Measurements from ENCODE around the gene PLCG1.
"Not testable (repeated sequence)": the region's sequence is repeated elsewhere in the genome, so short reads cannot be mapped to it uniquely, and the experiment has no call there.

Gene PLCG1

GRCh38 chr20:41136680-41137613, at the start of gene PLCG1:
Gene PLCG1, plus strand, starts transcription at chr20:41137543. Its CDS starts 99 bp downstream, at chr20:41137642.
- peak; percentile 92 for DNase-seq

- no peak for DNase-seq
These were observed 49.6 kb upstream of the PLCG1 start for GRCh38 chr20:41087777-41088176.

GRCh38 chr20:41089555-41089954, 47.8 kb upstream of the PLCG1 start:
- DNase-seq, result no peak

- no peak for DNase-seq
These were observed 45.4 kb upstream of the PLCG1 start for GRCh38 chr20:41091927-41092326.

GRCh38 chr20:41094353-41095055, 42.8 kb upstream of the PLCG1 start:
- DNase-seq, result no peak

- DNase-seq, result peak; percentile 49
These were observed 42.0 kb upstream of the PLCG1 start for GRCh38 chr20:41095110-41095969.

- no peak for DNase-seq
These were observed 38.6 kb upstream of the PLCG1 start for GRCh38 chr20:41098703-41099250.

GRCh38 chr20:41100001-41100480, 37.3 kb upstream of the PLCG1 start:
- no peak for DNase-seq

GRCh38 chr20:41101660-41102059, 35.7 kb upstream of the PLCG1 start:
- DNase-seq, result no peak

GRCh38 chr20:41108531-41108930, 28.8 kb upstream of the PLCG1 start:
- DNase-seq, result no peak

- DNase-seq, result no peak
These were observed 27.3 kb upstream of the PLCG1 start for GRCh38 chr20:41110012-41110411.

- DNase-seq, result no peak
These were observed 26.3 kb upstream of the PLCG1 start for GRCh38 chr20:41110930-41111577.

GRCh38 chr20:41111578-41111951, 25.8 kb upstream of the PLCG1 start:
- no peak for DNase-seq

- no peak for DNase-seq
These were observed 20.9 kb upstream of the PLCG1 start for GRCh38 chr20:41116282-41116956.

- not testable (repeated sequence) for DNase-seq
These were observed 19.2 kb upstream of the PLCG1 start for GRCh38 chr20:41118159-41118558.

GRCh38 chr20:41118632-41119031, 18.7 kb upstream of the PLCG1 start:
- DNase-seq, result no peak

GRCh38 chr20:41119614-41120561, 17.5 kb upstream of the PLCG1 start:
- no peak for DNase-seq

GRCh38 chr20:41121399-41121798, 15.9 kb upstream of the PLCG1 start:
- no peak for DNase-seq

- DNase-seq, result no peak
These were observed 13.7 kb upstream of the PLCG1 start for GRCh38 chr20:41123631-41124030.

GRCh38 chr20:41124451-41125094, 12.8 kb upstream of the PLCG1 start:
- DNase-seq, result no peak

Data from NCI-H146 (cell line).